ENCODE results near the gene THRB. TPM values are rescaled to one million over a fixed set of nuclear protein-coding genes. Genes with fewer than 3 reads are reported as not detected.

The THRB gene
- total and polyA plus RNA-seq, 4 experiments from 2014 or later: 0.03 TPM; not detected in 3

DNA sequence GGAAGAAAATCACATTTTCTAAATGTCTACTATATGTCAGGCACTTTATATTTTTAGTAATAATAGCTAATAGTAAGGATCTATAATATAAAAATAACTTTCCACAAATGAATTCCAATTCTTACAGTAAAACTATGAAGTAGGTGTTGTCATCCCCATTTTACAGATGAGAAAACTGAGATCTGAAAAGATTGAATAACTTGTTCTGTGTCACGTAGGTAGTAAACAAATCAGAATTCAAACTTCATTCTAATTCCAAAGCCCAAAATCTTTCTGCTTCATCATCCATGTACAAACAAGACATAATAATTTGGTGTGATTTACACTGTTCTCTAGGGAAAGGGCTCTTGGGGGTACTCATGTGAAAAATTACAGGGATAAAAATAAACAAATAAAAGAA, 130.3 kb downstream of the THRB start:
- H3K27ac Mint-ChIP-seq: no peak overlapping the region
- H3K4me3 ChIP-seq (ENCODE audit: low read length in 2 of 2): no peak overlapping the region
- H3K9me3 Mint-ChIP-seq: peaks cover 0 to 2% (median 0%) of the 10 kb centered on the region in 8 donors
- no peaks in the 10 kb centered on the region for H3K27me3 Mint-ChIP-seq
- H3K27ac ChIP-seq (ENCODE audit: low read depth, low read length): no peak overlapping the region
- H3K27me3 ChIP-seq (ENCODE audit: insufficient read depth, low read length): no peaks in the 10 kb centered on the region
- no peaks in the 10 kb centered on the region for H3K36me3 Mint-ChIP-seq
- no peak for DNase-seq
- H3K4me1 Mint-ChIP-seq: no peaks in the 10 kb centered on the region
- H3K9me3 ChIP-seq (ENCODE audit: control insufficient read depth in 1 of 2, low read length in 2 of 2): no peaks in the 10 kb centered on the region
- no peak overlapping the region for H3K4me3 Mint-ChIP-seq
- intact Hi-C loops (cut with micrococcal nuclease): no loop called here
- POLR2A ChIA-PET (ENCODE audit: partially characterized antibody): no interaction called here
- CTCF ChIA-PET (ENCODE audit: partially characterized antibody): no interaction called here
- H3K4me1 ChIP-seq (ENCODE audit: insufficient read depth, low read length): no peaks in the 10 kb centered on the region
- no peaks in the 10 kb centered on the region for H3K36me3 ChIP-seq (ENCODE audit: insufficient read depth, low read length)

DNA sequence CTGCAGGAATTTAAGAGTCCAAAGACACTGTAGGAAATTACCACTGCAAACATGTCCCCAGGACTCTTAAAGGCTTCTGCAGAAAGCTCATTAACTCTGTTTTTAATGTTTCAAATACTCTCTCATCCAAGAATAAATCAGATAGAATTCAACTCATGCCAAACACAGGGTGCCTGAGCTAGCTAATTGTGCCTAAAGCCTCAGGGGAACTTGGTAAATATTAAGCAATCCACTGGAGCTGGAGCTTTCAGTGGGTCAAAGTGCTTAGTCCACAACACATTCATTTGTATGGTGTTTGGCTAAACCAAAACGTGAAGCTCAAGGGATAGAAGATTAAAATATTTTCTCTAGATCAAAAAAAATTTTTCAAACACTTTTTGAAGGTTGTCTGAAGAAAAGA, 131.4 kb downstream of the THRB start:
- Mint-ChIP-seq H3K27me3 (no peaks in the 10 kb centered on the region), H3K4me3 (no peak overlapping the region), H3K36me3 (no peaks in the 10 kb centered on the region), H3K9me3 (no peaks in the 10 kb centered on the region), H3K4me1 (no peaks in the 10 kb centered on the region), H3K27ac (no peak overlapping the region)
- ChIA-PET POLR2A (ENCODE audit: partially characterized antibody) (no interaction called here), CTCF (ENCODE audit: partially characterized antibody) (no interaction called here)
- no peaks in the 10 kb centered on the region for H3K36me3 ChIP-seq (ENCODE audit: insufficient read depth, low read length)
- intact Hi-C loops (cut with micrococcal nuclease): no loop called here
- no peak overlapping the region for H3K27ac ChIP-seq (ENCODE audit: low read depth, low read length)
- no peak for DNase-seq
- no peaks in the 10 kb centered on the region for H3K9me3 ChIP-seq (ENCODE audit: control insufficient read depth in 1 of 2, low read length in 2 of 2)
- H3K4me1 ChIP-seq (ENCODE audit: insufficient read depth, low read length): no peaks in the 10 kb centered on the region
- H3K4me3 ChIP-seq (ENCODE audit: low read length in 2 of 2): no peak overlapping the region
- no peaks in the 10 kb centered on the region for H3K27me3 ChIP-seq (ENCODE audit: insufficient read depth, low read length)

DNA sequence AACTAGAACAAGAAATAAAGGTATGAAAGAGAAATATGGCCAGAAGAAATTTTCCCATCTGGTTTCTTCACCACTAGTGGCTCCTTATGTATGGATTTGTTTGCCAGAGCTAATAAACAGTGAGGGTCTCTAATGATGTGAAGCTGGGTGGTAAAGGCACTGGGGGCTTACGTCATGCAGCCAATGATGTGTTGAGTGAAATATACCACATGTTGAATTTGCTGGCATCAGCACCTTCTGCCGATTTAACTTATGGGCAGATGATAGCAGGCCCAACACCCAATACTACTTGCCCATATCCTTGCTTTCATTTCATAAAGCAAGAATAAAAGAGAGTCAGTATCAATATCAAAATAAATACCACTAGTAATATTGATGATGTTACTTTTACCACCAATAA, 133.0 kb downstream of the THRB start:
- no peak overlapping the region for H3K27ac ChIP-seq (ENCODE audit: low read depth, low read length)
- no peaks in the 10 kb centered on the region for H3K36me3 ChIP-seq (ENCODE audit: insufficient read depth, low read length)
- no peaks in the 10 kb centered on the region for H3K4me1 ChIP-seq (ENCODE audit: insufficient read depth, low read length)
- POLR2A ChIA-PET (ENCODE audit: partially characterized antibody): no interaction called here
- Mint-ChIP-seq H3K27me3 (no peaks in the 10 kb centered on the region), H3K9me3 (no peaks in the 10 kb centered on the region), H3K4me1 (no peaks in the 10 kb centered on the region), H3K36me3 (no peaks in the 10 kb centered on the region), H3K27ac (no peak overlapping the region), H3K4me3 (no peak overlapping the region)
- DNase-seq: no peak
- H3K27me3 ChIP-seq (ENCODE audit: insufficient read depth, low read length): no peaks in the 10 kb centered on the region
- H3K9me3 ChIP-seq (ENCODE audit: control insufficient read depth in 1 of 2, low read length in 2 of 2): no peaks in the 10 kb centered on the region
- intact Hi-C loops (cut with micrococcal nuclease): no loop called here
- no peak overlapping the region for H3K4me3 ChIP-seq (ENCODE audit: low read length in 2 of 2)
- CTCF ChIA-PET (ENCODE audit: partially characterized antibody): no interaction called here

DNA sequence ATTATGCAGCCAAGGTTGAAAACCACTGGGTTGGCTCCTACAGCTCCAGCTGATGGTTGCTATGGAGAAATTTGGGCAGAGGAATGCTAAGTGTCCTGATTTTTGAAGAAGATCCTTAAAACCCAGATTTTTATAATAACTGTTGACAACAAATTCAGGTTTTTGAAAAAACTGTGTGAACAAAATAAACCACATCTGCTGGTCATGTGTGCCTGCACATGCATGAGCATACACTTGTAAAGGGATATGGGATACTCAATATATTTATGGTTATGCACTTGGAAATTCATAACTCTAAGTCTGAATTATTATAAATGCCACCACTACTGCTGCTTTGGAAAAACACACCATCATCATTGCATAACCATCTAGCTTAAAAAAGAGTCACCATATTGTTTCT, 133.7 kb downstream of the THRB start:
- Mint-ChIP-seq H3K27ac (no peak overlapping the region), H3K4me1 (no peaks in the 10 kb centered on the region), H3K4me3 (no peak overlapping the region), H3K27me3 (no peaks in the 10 kb centered on the region), H3K36me3 (no peaks in the 10 kb centered on the region), H3K9me3 (peaks cover 0 to 3% (median 0%) of the 10 kb centered on the region in 8 donors)
- no peak overlapping the region for H3K4me3 ChIP-seq (ENCODE audit: low read length in 2 of 2)
- no peak for DNase-seq
- intact Hi-C loops (cut with micrococcal nuclease): no loop called here
- ChIA-PET CTCF (ENCODE audit: partially characterized antibody) (no interaction called here), POLR2A (ENCODE audit: partially characterized antibody) (no interaction called here)
- no peak overlapping the region for H3K27ac ChIP-seq (ENCODE audit: low read depth, low read length)
- no peaks in the 10 kb centered on the region for H3K9me3 ChIP-seq (ENCODE audit: control insufficient read depth in 1 of 2, low read length in 2 of 2)
- no peaks in the 10 kb centered on the region for H3K36me3 ChIP-seq (ENCODE audit: insufficient read depth, low read length)
- H3K4me1 ChIP-seq (ENCODE audit: insufficient read depth, low read length): no peaks in the 10 kb centered on the region
- no peaks in the 10 kb centered on the region for H3K27me3 ChIP-seq (ENCODE audit: insufficient read depth, low read length)

GRCh38 chr3:24359645-24360462, 134.8 kb downstream of the THRB start:
- H3K27ac ChIP-seq (ENCODE audit: low read depth, low read length): no peak overlapping the region
- DNase-seq: no peak
- ChIA-PET CTCF (ENCODE audit: partially characterized antibody) (no interaction called here), POLR2A (ENCODE audit: partially characterized antibody) (no interaction called here)
- H3K9me3 Mint-ChIP-seq: peaks cover 0 to 6% (median 0%) of the 10 kb centered on the region in 8 donors
- H3K4me3 Mint-ChIP-seq: no peak overlapping the region
- no peaks in the 10 kb centered on the region for H3K4me1 ChIP-seq (ENCODE audit: insufficient read depth, low read length)
- no peaks in the 10 kb centered on the region for H3K36me3 ChIP-seq (ENCODE audit: insufficient read depth, low read length)
- no peak overlapping the region for H3K4me3 ChIP-seq (ENCODE audit: low read length in 2 of 2)
- no peaks in the 10 kb centered on the region for H3K27me3 Mint-ChIP-seq
- H3K4me1 Mint-ChIP-seq: no peaks in the 10 kb centered on the region
- intact Hi-C loops (cut with micrococcal nuclease): no loop called here
- no peaks in the 10 kb centered on the region for H3K27me3 ChIP-seq (ENCODE audit: insufficient read depth, low read length)
- H3K36me3 Mint-ChIP-seq: no peaks in the 10 kb centered on the region
- no peak overlapping the region for H3K27ac Mint-ChIP-seq
- no peaks in the 10 kb centered on the region for H3K9me3 ChIP-seq (ENCODE audit: control insufficient read depth in 1 of 2, low read length in 2 of 2)

GRCh38 chr3:24359102-24359501, 135.5 kb downstream of the THRB start:
- Mint-ChIP-seq H3K4me1 (no peaks in the 10 kb centered on the region), H3K9me3 (peaks cover 0 to 6% (median 0%) of the 10 kb centered on the region in 8 donors), H3K4me3 (no peak overlapping the region), H3K27ac (no peak overlapping the region), H3K36me3 (no peaks in the 10 kb centered on the region), H3K27me3 (no peaks in the 10 kb centered on the region)
- POLR2A ChIA-PET (ENCODE audit: partially characterized antibody): no interaction called here
- Histone ChIP-seq H3K4me3 (ENCODE audit: low read length in 2 of 2) (no peak overlapping the region), H3K4me1 (ENCODE audit: insufficient read depth, low read length) (no peaks in the 10 kb centered on the region), H3K9me3 (ENCODE audit: control insufficient read depth in 1 of 2, low read length in 2 of 2) (no peaks in the 10 kb centered on the region), H3K36me3 (ENCODE audit: insufficient read depth, low read length) (no peaks in the 10 kb centered on the region), H3K27me3 (ENCODE audit: insufficient read depth, low read length) (no peaks in the 10 kb centered on the region), H3K27ac (ENCODE audit: low read depth, low read length) (no peak overlapping the region)
- CTCF ChIA-PET (ENCODE audit: partially characterized antibody): no interaction called here
- intact Hi-C loops (cut with micrococcal nuclease): no loop called here
- DNase-seq: no peak

DNA sequence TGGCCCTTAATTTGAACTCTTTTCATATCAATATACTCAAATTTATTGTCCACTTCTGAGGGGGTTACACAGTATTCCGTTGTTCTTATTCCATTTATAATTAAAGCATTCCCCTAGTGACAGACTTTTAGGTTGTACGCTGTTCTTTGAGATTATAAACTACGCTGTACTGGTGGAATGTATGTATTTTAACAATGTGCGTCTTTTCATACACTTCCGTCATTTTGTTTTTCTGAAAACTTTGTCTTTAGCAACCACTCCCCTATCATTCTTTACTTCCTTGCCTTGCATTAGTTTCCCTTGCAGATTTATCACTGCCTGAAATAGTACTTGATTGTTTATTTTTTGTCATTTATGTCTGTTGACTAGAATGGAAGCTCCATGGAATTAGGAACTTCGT, 137.0 kb downstream of the THRB start:
- CTCF ChIA-PET (ENCODE audit: partially characterized antibody): no interaction called here
- Histone ChIP-seq H3K36me3 (ENCODE audit: insufficient read depth, low read length) (no peaks in the 10 kb centered on the region), H3K27ac (ENCODE audit: low read depth, low read length) (no peak overlapping the region), H3K4me3 (ENCODE audit: low read length in 2 of 2) (no peak overlapping the region), H3K4me1 (ENCODE audit: insufficient read depth, low read length) (no peaks in the 10 kb centered on the region), H3K27me3 (ENCODE audit: insufficient read depth, low read length) (no peaks in the 10 kb centered on the region), H3K9me3 (ENCODE audit: control insufficient read depth in 1 of 2, low read length in 2 of 2) (no peaks in the 10 kb centered on the region)
- POLR2A ChIA-PET (ENCODE audit: partially characterized antibody): no interaction called here
- DNase-seq: no peak
- H3K4me3 Mint-ChIP-seq: no peak overlapping the region
- H3K36me3 Mint-ChIP-seq: no peaks in the 10 kb centered on the region
- H3K27ac Mint-ChIP-seq: no peak overlapping the region
- no peaks in the 10 kb centered on the region for H3K4me1 Mint-ChIP-seq
- H3K27me3 Mint-ChIP-seq: no peaks in the 10 kb centered on the region
- H3K9me3 Mint-ChIP-seq: peaks cover 0 to 6% (median 0%) of the 10 kb centered on the region in 8 donors
- intact Hi-C loops (cut with micrococcal nuclease): no loop called here

Measured in CD4-positive, alpha-beta memory T cell (primary cell).